ENCODE data around the gene SLC9A3. TPM values are rescaled to one million over a fixed set of nuclear protein-coding genes. Genes with fewer than 3 reads are reported as not detected.

Gene SLC9A3
- total RNA-seq, 1 experiment from 2014 or later = 2.5 TPM

GRCh38 chr5:435961-436640 lies 88.1 kb downstream of the SLC9A3 start:
- H3K27me3 ChIP-seq = no peaks in the 10 kb centered on the region
- no peaks in the 10 kb centered on the region for H3K9me3 ChIP-seq (replicated peaks)
- H3K36me3 ChIP-seq = no peaks in the 10 kb centered on the region
- no peak overlapping the region for H3K4me3 ChIP-seq
- H3K4me1 ChIP-seq = no peaks in the 10 kb centered on the region
- no peak overlapping the region for H3K27ac ChIP-seq
- DNase-seq = peak in 1 of 2 experiments; percentile 20

GRCh38 chr5:435156-435790 lies 89.0 kb downstream of the SLC9A3 start:
- no peak for DNase-seq
- no peaks in the 10 kb centered on the region for H3K9me3 ChIP-seq (replicated peaks)
- no peaks in the 10 kb centered on the region for H3K27me3 ChIP-seq
- no peaks in the 10 kb centered on the region for H3K36me3 ChIP-seq
- H3K27ac ChIP-seq = no peak overlapping the region
- no peaks in the 10 kb centered on the region for H3K4me1 ChIP-seq
- no peak overlapping the region for H3K4me3 ChIP-seq

- H3K4me3 ChIP-seq = no peak overlapping the region
These were observed 89.7 kb downstream of the SLC9A3 start for GRCh38 chr5:434443-435146.

GRCh38 chr5:433836-434235 lies 90.4 kb downstream of the SLC9A3 start:
- H3K27ac ChIP-seq = no peak overlapping the region
- H3K27me3 ChIP-seq = no peaks in the 10 kb centered on the region
- H3K4me3 ChIP-seq = no peak overlapping the region
- H3K36me3 ChIP-seq = no peaks in the 10 kb centered on the region
- no peaks in the 10 kb centered on the region for H3K4me1 ChIP-seq
- no peak for DNase-seq
- no peaks in the 10 kb centered on the region for H3K9me3 ChIP-seq (replicated peaks)

More at GRCh38 chr5:434443-435146, 89.7 kb downstream of the SLC9A3 start:
- DNase-seq = no peak
- no peaks in the 10 kb centered on the region for H3K27me3 ChIP-seq
- H3K9me3 ChIP-seq (replicated peaks) = no peaks in the 10 kb centered on the region
- H3K4me1 ChIP-seq = no peaks in the 10 kb centered on the region
- H3K36me3 ChIP-seq = no peaks in the 10 kb centered on the region
- no peak overlapping the region for H3K27ac ChIP-seq

- no peak overlapping the region for H3K27ac ChIP-seq
- no peaks in the 10 kb centered on the region for H3K27me3 ChIP-seq
- no peaks in the 10 kb centered on the region for H3K4me1 ChIP-seq
- no peaks in the 10 kb centered on the region for H3K9me3 ChIP-seq (replicated peaks)
- DNase-seq = no peak
- H3K36me3 ChIP-seq = no peaks in the 10 kb centered on the region
- no peak overlapping the region for H3K4me3 ChIP-seq
These were observed 91.1 kb downstream of the SLC9A3 start for GRCh38 chr5:432928-433791.

- H3K36me3 ChIP-seq = no peaks in the 10 kb centered on the region
- H3K4me1 ChIP-seq = no peaks in the 10 kb centered on the region
- DNase-seq = no peak
- H3K9me3 ChIP-seq (replicated peaks) = no peaks in the 10 kb centered on the region
- no peak overlapping the region for H3K4me3 ChIP-seq
- no peaks in the 10 kb centered on the region for H3K27me3 ChIP-seq
- H3K27ac ChIP-seq = no peak overlapping the region
These were observed 91.9 kb downstream of the SLC9A3 start for GRCh38 chr5:432201-432927.

GRCh38 chr5:431711-432050 lies 92.6 kb downstream of the SLC9A3 start:
- no peak overlapping the region for H3K4me3 ChIP-seq
- H3K36me3 ChIP-seq = no peaks in the 10 kb centered on the region
- H3K27ac ChIP-seq = no peak overlapping the region
- no peaks in the 10 kb centered on the region for H3K9me3 ChIP-seq (replicated peaks)
- H3K27me3 ChIP-seq = no peaks in the 10 kb centered on the region
- no peaks in the 10 kb centered on the region for H3K4me1 ChIP-seq
- DNase-seq = no peak

GRCh38 chr5:431001-431710 lies 93.1 kb downstream of the SLC9A3 start:
- Histone ChIP-seq H3K27ac (no peak overlapping the region), H3K36me3 (no peaks in the 10 kb centered on the region), H3K4me3 (no peak overlapping the region), H3K9me3 (replicated peaks) (no peaks in the 10 kb centered on the region), H3K4me1 (no peaks in the 10 kb centered on the region), H3K27me3 (no peaks in the 10 kb centered on the region)
- DNase-seq = peak; percentile 44 to 59

GRCh38 chr5:430214-430925 lies 93.9 kb downstream of the SLC9A3 start:
- no peaks in the 10 kb centered on the region for H3K4me1 ChIP-seq
- DNase-seq = no peak
- no peak overlapping the region for H3K4me3 ChIP-seq
- H3K36me3 ChIP-seq = no peaks in the 10 kb centered on the region
- no peak overlapping the region for H3K27ac ChIP-seq
- no peaks in the 10 kb centered on the region for H3K9me3 ChIP-seq (replicated peaks)
- H3K27me3 ChIP-seq = no peaks in the 10 kb centered on the region

- H3K36me3 ChIP-seq = no peaks in the 10 kb centered on the region
- DNase-seq = no peak
- no peaks in the 10 kb centered on the region for H3K27me3 ChIP-seq
- H3K27ac ChIP-seq = no peak overlapping the region
- no peaks in the 10 kb centered on the region for H3K4me1 ChIP-seq
- H3K4me3 ChIP-seq = no peak overlapping the region
- H3K9me3 ChIP-seq (replicated peaks) = no peaks in the 10 kb centered on the region
These were observed 94.6 kb downstream of the SLC9A3 start for GRCh38 chr5:429453-430188.

GRCh38 chr5:428754-429452 lies 95.3 kb downstream of the SLC9A3 start:
- Histone ChIP-seq H3K9me3 (replicated peaks) (no peaks in the 10 kb centered on the region), H3K4me3 (no peak overlapping the region), H3K27me3 (no peaks in the 10 kb centered on the region), H3K27ac (no peak overlapping the region), H3K36me3 (no peaks in the 10 kb centered on the region), H3K4me1 (no peaks in the 10 kb centered on the region)
- DNase-seq = no peak

GRCh38 chr5:428219-428618 lies 96.0 kb downstream of the SLC9A3 start:
- Histone ChIP-seq H3K27ac (no peak overlapping the region), H3K4me1 (no peaks in the 10 kb centered on the region; the same call in 1 of the 2 replicates), H3K27me3 (no peaks in the 10 kb centered on the region), H3K36me3 (no peaks in the 10 kb centered on the region), H3K9me3 (replicated peaks) (no peaks in the 10 kb centered on the region), H3K4me3 (no peak overlapping the region)
- DNase-seq = no peak

Data from SJCRH30 (cell line).